HG03280 (cell line): ENCODE measurements around the gene PLA2G4B.

Experiments
- ATAC-seq: cut with Tn5 transposase; IDR thresholded peaks from one replicate; pipeline ENCODE4 v1.9.1; 2021; ENCODE audit warnings: mild to moderate bottlenecking, moderate library complexity; ENCODE audit not compliant: unreplicated experiment

The PLA2G4B gene

GRCh38 chr15:41869770-41870688 is 31.4 kb downstream of the PLA2G4B start:
- ATAC-seq, result no peak

GRCh38 chr15:41870689-41871081 is 32.0 kb downstream of the PLA2G4B start:
- ATAC-seq, result no peak

DNA sequence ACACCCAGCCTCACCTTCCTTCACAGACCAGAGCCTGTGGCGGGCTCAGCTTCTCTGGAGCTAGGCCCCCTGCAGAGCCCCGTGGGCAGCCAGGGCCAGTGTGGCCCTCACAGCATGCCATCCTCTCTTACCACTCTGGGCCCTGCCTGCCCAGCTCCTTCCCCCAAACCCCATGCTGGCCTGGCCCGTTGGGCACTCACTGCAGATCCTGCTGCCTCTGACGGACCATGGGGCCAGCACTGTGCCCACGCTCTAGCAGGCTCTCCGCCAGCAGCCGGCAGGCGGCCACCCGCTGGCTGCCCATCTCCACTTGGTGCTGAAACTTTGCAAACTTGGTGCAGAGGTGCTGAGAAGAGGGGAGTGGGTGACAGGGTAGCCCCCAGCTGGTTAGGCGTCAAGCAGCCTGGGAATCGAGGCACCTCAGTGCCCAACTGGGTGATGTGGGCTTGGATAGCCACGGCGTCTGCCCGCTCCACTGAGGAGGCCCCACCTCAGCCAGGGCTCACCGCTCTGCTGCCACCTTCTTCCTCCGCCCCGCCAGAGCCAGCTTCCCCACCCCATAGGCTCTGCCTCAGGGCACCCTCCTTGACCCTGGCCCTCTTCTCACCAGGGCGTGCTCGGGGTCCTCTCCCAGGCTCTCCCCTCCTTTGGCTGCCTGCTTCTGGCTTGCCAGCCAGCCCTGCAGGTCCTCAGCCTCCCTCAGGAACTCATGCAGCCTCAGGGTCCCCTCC is 32.7 kb downstream of the PLA2G4B start:
- ATAC-seq, result no peak

DNA sequence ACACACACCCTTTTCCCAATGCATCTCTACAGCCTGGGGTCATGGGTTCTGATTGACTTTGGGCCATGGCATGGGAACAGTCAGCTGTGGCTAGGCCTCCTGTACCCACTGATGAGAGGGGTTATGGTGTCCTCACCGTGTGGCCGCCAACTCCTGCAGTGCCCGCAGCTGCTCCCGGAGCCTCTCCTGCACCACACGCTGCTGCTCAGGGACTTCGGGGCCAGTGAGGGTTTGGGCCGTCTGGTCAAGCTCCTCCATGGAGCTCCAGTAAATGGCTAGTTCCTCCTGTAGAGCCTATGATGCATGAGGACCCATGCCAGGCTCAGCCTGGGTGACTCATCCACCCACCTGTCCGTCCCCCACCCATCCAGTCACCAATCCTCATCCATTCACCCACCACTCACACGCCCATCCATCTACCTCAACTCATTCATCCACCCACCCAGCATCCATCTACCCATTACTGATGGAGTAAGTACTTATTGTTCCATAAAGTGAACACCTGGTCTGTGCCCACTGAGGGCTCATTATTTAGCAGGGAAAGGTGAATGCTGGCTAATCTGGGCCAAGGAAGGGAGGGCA is 33.6 kb downstream of the PLA2G4B start:
- ATAC-seq, result no peak

- ATAC-seq, result no peak
These were observed 35.1 kb downstream of the PLA2G4B start for GRCh38 chr15:41873711-41874110.

- no peak for ATAC-seq
These were observed 36.1 kb downstream of the PLA2G4B start for GRCh38 chr15:41874736-41875135.

DNA sequence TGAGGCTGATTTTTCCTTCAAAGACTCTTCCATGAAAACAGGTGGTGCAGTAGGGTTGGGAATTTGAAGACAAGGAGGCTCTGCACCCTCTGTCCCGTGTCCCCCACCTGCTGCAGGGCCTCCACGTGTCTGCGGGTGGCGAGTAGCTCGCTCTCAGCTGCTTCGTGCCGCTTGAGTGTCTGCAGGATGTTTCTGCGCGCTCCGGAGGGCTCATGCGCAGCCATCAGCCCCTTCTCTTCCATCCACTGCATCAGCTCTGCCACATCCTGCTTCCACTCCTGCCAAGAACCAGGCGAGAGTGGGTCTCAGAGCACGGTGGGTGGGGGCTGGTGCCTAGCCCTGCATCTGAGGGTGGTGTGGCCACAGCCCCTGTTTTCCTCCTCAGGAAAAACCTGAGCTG is 37.4 kb downstream of the PLA2G4B start:
- no peak for ATAC-seq

- ATAC-seq, result no peak
These were observed 38.0 kb downstream of the PLA2G4B start for GRCh38 chr15:41876689-41877088.

GRCh38 chr15:41877631-41878354 is 39.1 kb downstream of the PLA2G4B start:
- no peak for ATAC-seq

DNA sequence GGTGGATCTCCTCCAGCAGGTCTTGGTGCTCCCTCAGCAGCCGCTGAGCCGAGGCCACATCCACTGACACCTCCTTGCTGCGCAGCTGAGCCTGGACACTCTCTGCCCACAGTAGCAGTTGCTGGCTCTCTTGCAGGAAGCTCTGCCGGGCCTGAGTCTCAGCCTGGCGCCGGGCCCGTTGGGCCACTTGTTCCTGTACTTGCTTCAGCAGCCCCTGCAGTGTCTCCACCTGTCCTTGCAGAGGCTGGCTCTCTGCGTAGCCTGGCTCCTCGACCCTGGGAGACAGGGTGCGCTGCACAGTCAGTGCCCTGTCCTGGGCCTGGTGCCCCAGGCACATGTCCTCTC is 39.7 kb downstream of the PLA2G4B start:
- no peak for ATAC-seq

DNA sequence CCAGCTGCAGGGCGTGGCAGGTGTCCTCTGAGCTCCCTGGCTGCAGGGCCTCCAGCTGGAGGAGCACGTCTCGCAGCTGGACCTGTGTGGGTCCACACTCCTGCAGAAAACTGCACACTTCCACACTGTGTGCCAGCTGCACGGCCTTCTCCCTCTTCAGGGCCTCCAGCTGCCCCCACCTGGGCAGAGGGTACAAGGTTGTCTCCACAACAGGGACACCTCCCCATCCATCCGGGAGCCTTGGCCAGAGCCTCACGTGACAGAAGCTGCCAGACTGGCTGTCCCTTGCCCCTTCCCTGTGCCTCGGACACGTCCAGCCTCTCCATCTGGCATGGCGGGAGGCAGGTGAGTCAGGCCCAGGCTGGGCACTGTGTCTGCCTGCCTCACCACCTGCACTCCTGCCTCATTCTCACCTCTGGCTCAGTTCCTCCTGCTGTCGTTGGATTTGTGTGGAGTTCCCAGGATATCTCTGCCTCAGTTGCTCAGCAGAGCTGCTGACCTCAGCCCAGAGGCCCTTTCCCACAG is 40.7 kb downstream of the PLA2G4B start:
- no peak for ATAC-seq

DNA sequence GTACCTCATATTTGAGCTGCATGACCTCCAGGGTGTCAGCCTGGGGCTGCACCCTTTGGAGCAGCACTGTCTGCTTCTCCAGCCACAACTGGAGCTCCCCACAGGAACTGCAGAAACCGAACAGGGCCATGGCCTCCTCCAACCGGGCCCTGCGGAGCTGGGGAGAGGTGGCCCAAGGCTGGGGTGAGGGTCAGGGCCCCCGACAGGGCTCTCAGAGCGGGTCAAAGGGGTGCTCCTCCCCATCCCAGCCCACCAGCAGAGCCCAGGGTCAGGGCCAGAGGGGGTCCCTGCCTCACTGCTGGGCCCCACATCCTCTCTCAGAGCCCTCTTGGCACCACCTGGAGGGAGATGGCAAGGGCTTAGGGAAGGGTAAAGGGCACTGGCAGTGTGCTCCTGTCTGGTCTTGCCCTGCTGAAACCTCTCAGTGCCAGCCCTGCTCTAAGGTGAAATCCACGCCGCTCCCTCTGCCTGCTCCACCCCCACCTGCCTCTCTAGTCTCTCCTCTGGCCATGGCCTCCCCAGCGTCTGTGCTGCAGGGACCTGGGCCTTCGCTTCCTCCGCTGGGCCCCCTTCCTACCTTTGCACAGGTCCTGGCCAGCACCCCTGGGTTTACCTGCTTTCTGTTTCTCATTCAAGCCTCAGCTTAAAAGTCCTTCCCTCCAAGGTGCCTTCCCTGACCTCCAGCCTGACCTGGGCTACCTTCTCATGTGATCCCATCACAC is 41.7 kb downstream of the PLA2G4B start:
- ATAC-seq, result no peak

DNA sequence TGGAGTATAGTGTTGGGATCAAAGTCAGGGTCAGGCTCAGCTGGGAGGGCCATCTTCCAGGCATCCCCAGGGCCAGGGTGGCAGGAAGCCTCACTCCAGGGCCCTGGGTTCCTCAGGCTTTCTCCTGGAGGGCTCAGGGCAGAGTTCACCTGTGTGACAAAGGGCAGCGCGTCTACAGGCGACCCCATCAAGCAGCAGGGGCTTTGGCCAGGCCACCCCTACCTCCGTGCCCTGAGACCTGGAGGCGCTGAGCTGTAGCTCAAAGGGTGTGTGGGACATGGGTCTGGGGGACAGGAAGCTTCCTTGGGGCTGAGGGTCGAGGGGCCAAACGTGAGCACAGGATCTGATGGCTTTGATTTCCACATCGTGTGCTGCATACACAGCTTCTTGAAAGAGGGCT is 42.4 kb downstream of the PLA2G4B start:
- ATAC-seq, result no peak

GRCh38 chr15:41881550-41881919 is 42.9 kb downstream of the PLA2G4B start:
- ATAC-seq, result no peak

DNA sequence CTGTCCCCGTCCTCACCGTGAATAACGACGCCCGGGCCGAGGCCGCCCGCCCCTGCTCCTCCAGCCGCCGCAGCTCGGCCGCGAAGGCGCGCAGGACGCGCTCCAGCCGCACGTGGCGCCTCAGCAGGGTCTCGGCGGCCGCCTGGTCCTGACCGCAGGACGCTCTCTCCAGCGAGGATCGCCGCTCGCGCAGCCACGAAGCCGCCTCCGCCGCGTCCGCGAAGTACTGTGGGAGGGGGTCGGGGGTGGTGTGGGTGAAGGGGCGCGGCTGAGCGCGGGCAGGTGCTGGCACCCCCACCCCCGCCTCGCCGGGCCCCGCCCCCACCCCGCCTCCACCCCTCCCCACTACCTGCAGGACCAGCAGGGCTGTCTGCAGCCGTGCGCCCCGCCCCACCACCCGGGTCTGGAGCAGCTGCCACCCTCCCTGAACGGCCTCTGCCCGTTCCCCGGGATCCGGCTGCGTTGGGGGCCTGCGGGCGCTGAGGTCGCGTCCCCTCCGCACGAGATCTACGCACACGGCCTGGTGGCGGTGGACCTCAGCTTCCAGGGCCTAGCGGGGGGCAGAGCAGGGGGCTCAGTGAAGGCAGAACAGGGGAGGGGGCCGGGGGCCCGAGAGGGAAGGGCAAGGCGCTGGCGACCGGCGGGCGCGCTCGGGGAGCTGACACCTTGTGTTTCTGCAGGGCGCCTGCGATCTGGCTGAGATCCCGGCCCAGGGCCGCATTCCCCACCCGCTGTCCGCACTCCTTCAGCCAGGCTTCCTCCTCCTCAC is 43.5 kb downstream of the PLA2G4B start:
- ATAC-seq, result no peak

DNA sequence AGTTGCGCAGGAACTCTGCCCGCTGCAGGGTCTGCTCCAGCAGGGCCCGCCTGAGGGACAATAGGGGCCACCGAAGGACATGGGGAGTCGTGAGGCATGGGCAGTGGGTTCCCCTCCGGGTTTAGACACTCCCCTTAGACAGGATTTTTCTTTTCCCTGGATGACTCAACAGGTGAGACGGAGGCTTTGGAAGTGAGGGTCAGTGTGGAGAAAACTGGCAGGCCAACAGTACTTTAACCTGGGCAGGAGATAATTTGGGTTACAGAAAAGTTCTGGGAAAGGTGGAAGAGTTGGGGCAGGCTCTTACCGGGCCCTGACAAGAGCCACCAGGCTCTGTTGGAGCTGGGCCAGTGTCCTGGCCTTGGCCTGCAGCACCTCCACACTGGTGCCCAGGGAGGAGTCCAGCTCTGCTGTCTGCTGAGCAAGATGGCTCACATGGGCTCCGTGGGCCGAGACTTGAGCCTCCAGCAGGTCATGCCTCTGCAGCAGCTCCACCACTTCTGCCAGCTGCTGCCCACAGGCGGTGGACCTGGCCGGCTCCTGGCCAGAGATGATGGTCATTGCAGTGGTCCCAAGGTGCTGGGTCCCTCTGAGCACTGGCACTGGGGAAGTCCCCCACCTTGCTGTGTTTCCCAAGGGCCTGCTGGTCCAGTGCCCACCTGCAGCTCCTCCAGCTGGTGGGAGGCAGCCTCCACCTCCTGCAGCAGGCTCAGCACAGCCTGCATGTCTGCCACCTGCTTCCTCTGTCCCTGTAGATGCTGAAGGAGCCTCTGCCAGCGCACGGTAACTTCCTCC is 44.2 kb downstream of the PLA2G4B start:
- ATAC-seq, result no peak

GRCh38 chr15:41883484-41883825 is 44.8 kb downstream of the PLA2G4B start:
- no peak for ATAC-seq

DNA sequence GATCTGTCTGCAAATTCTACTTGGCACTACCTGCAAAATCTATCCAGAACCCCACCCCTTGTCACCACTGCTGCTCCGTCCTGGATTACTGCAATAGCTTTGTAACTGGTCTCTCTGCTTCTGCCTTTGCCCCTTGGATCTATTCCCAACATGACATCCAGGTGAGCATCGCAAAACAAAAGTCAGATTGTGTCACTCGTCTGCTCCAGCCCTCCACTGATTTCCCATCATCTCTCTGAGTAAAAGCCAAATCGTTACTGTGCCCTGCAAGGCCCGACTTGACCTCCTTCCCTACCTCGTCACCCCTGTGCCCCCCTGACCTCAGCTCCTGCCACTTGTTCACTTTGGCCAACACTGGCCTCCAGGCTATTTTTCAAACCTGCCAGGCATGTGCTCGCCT is 45.8 kb downstream of the PLA2G4B start:
- no peak for ATAC-seq

- no peak for ATAC-seq
These were observed 46.7 kb downstream of the PLA2G4B start for GRCh38 chr15:41885321-41885720.
